ENCODE data around the gene BANF1.
A peak's percentile ranks its signal among the peaks of the same experiment; 100 is the strongest.

DNA sequence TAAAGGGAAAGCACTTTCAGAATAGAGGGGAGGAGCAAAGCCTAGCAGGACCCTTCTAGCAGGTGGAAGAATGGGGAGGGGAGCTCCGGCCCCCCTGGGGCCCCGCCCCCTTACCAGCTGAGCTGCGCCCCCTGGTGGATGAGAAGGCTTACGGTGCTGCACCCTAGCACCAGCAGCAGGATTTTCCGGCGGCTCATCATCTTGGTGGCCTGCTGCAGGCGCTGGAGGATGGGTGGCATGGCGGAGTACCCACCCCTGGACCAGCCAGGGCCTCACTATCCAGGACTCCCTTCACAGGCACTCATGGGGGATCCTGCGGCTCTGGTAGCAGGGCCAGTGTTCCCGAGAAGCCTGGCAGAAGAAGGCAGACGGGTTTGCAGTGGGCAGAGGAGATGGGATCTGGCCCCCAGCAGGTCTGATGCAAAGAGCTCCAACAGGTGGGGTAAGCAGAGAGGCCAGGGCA is 42.9 kb downstream of the BANF1 start:
- TF ChIP-seq, protein P1, sequence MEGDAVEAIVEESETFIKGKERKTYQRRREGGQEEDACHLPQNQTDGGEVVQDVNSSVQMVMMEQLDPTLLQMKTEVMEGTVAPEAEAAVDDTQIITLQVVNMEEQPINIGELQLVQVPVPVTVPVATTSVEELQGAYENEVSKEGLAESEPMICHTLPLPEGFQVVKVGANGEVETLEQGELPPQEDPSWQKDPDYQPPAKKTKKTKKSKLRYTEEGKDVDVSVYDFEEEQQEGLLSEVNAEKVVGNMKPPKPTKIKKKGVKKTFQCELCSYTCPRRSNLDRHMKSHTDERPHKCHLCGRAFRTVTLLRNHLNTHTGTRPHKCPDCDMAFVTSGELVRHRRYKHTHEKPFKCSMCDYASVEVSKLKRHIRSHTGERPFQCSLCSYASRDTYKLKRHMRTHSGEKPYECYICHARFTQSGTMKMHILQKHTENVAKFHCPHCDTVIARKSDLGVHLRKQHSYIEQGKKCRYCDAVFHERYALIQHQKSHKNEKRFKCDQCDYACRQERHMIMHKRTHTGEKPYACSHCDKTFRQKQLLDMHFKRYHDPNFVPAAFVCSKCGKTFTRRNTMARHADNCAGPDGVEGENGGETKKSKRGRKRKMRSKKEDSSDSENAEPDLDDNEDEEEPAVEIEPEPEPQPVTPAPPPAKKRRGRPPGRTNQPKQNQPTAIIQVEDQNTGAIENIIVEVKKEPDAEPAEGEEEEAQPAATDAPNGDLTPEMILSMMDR (IDR thresholded peaks at IDR 0.05) = peak; percentile 84 to 93
- TF ChIP-seq POLR2A (IDR thresholded peaks at IDR 0.05) (no peak), EP300 (IDR thresholded peaks at IDR 0.05) (no peak)

Measured in suprapubic skin (tissue), 3 donors.